BJ (cell line): ENCODE data around the gene SF1. TPM values are rescaled to one million over a fixed set of nuclear protein-coding genes. Genes with fewer than 3 reads are reported as not detected.

Experiments
- CTCF ChIA-PET: fragments of 350-600 bp; formaldehyde crosslinking; extraction: SDS; loops from one replicate; lab custom pipeline; 2021; ENCODE audit warnings: antibody characterized with exemption, inconsistent platforms; lab: Yijun Ruan, JAX
- POLR2A ChIA-PET: fragments of 300-600 bp; sonication (Branson Sonifier 250); formaldehyde crosslinking; extraction: SDS; loops from one replicate; lab custom pipeline; 2021; ENCODE audit warnings: antibody characterized with exemption; lab: Charles Lee
- DNase-seq: peaks from one replicate; pipeline ENCODE4 v3.0.0-alpha.2; 2011; ENCODE audit warnings: low read depth
- H3K27me3 ChIP-seq: 2 replicates; pipeline ENCODE4 v1.6.0; 2011; ENCODE audit warnings: low read length; ENCODE audit not compliant: control insufficient read depth, insufficient read depth
- H3K36me3 ChIP-seq: 2 replicates; pipeline ENCODE4 v1.5.1; 2011; ENCODE audit warnings: low read length; ENCODE audit not compliant: control insufficient read depth, insufficient read depth
- H3K4me3 ChIP-seq: 2 replicates; pipeline ENCODE4 v1.5.1; 2011; ENCODE audit warnings: low read depth, mild to moderate bottlenecking, control low read depth, low read length
- CTCF ChIP-seq: IDR thresholded peaks from 2 replicates; pipeline ENCODE4 v1.5.1; 2011; ENCODE audit warnings: low read depth, mild to moderate bottlenecking, control low read depth, inconsistent platforms, low read length, moderate library complexity; ENCODE audit not compliant: insufficient read depth
- polyA plus RNA-seq: library from polyadenylated mRNA; depleted of rRNA; stranded (reverse); fragments of >200 nt; gene quantifications from 2 replicates; pipeline ENCODE4 v1.2.3, GENCODE V29; 2011

Gene SF1
- polyA plus RNA-seq, 1 experiment: 41.7 TPM

- DNase-seq: no peak
- Histone ChIP-seq H3K27me3 (no peaks in the 10 kb centered on the region), H3K4me3 (no peak within 1 kb of the TSS), H3K36me3 (peaks cover 25% of the 10 kb centered on the region)
- CTCF ChIA-PET: interaction anchor here (0.7 to 1.4 kb wide), 6 partner anchors 11 to 71 kb away, joined by 3 to 10 read pairs (median 3); partner anchors contain the start of gene RASGRP2
- POLR2A ChIA-PET: interaction anchor here (0.7 kb wide), 1 partner anchor 98 kb away, joined by 3 read pairs; no protein-coding TSS in a partner anchor
- TF ChIP-seq CTCF: no peak
Observed at GRCh38 chr11:64759722-64760719, 18.3 kb downstream of the SF1 start, which contains the start of gene PYGM. TSS of gene PYGM (minus strand) at chr11:64759974. CDS start at chr11:64759898, 76 bp downstream.

- TF ChIP-seq CTCF: no peak
- H3K4me3 ChIP-seq: no peak overlapping the region
- ChIA-PET POLR2A (interaction anchor here (0.7 kb wide), 1 partner anchor 97 kb away, joined by 3 read pairs; no protein-coding TSS in a partner anchor), CTCF (interaction anchor here (0.7 to 3.2 kb wide), 5 partner anchors 9 to 71 kb away, joined by 3 to 10 read pairs (median 3); partner anchors contain the start of gene RASGRP2)
- no peak for DNase-seq
- H3K27me3 ChIP-seq: no peaks in the 10 kb centered on the region
- peaks cover 18% of the 10 kb centered on the region for H3K36me3 ChIP-seq
Observed at GRCh38 chr11:64759131-64759721, 19.1 kb downstream of the SF1 start.

- ChIA-PET CTCF (interaction anchor here (2.6 to 3.2 kb wide), 2 partner anchors 10 to 15 kb away, joined by 9 to 10 read pairs; partner anchors contain the start of gene RASGRP2), POLR2A (no interaction called here)
- H3K27me3 ChIP-seq: no peaks in the 10 kb centered on the region
- H3K4me3 ChIP-seq: no peak overlapping the region
- TF ChIP-seq CTCF: no peak
- peaks cover 11% of the 10 kb centered on the region for H3K36me3 ChIP-seq
- DNase-seq: no peak
Observed at GRCh38 chr11:64758330-64759079, 19.8 kb downstream of the SF1 start.

DNA sequence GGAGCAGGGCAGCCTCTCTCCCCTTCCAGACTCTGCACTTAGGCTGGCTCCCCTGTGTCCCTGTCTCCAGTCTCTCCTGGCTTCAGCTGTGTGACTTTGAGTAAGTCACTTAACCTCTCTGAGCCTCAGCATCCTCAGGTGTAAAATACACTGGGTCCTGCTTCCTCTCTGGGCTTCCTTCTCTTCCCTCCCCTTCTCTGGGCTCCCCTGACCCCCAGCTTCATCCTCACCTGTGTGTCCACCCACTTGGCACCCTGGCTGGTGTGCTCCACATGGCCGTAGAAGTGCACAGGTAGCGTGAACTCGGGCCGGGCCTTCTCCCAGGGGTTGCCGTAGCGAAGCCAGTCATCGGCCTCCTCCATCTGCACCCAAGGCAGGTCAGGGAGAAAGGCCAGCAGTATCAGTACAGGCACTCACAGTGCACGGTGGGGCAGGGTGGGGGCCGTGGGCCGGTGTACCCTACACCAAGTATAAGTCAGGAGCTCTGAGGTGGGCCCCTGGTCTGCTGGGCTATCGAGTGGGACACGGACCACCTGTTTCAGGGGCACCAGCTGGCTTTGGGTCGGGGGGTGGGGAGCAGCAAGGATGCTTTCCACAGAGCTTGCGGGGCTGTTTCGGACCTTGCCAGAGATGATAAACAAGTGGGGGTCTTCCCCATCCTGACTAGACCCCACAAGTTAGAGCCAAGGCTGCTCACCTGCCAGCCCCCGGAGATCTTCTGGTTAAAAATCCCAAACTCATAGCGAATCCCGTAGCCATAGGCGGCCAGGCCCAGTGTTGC lies 20.6 kb downstream of the SF1 start:
- CTCF ChIA-PET: interaction anchor here (0.6 to 3.2 kb wide), 3 partner anchors 10 to 73 kb away, joined by 3 to 10 read pairs (median 9); partner anchors contain the start of gene RASGRP2
- peaks cover 5% of the 10 kb centered on the region for H3K36me3 ChIP-seq
- DNase-seq: no peak
- no peaks in the 10 kb centered on the region for H3K27me3 ChIP-seq
- no peak for TF ChIP-seq CTCF
- no peak overlapping the region for H3K4me3 ChIP-seq
- POLR2A ChIA-PET: interaction anchor here (0.6 kb wide), 1 partner anchor 1902 kb away, joined by 5 read pairs; no protein-coding TSS in a partner anchor
